Ovary (tissue), 9 donors: ENCODE data around the gene DRAM1. TPM values are rescaled to one million over a fixed set of nuclear protein-coding genes. Genes with fewer than 3 reads are reported as not detected.

ENCODE experiments used
- DNase-seq, 5 donors: peaks; one replicate each; pipeline ENCODE4 v3.0.0-alpha.2; 2019 to 2020
- H3K27ac ChIP-seq, 2 donors: fragments of 200-600 bp; one replicate each; pipeline versions ENCODE4 v1.5.1 to v1.8.0; 2019 to 2022
- H3K27me3 ChIP-seq: fragments of 200-600 bp; one replicate; pipeline ENCODE4 v1.8.0; 2022
- H3K36me3 ChIP-seq: fragments of 200-600 bp; sonication (generic); one replicate; pipeline ENCODE4 v1.5.1; 2019
- H3K4me1 ChIP-seq: one replicate; pipeline ENCODE4 v1.8.1; 2013; ENCODE audit warnings: mild to moderate bottlenecking, moderate library complexity; ENCODE audit not compliant: insufficient read depth
- H3K4me3 ChIP-seq: fragments of 200-600 bp; sonication (generic); one replicate; pipeline ENCODE4 v1.5.1; 2017
- H3K9me3 ChIP-seq, 2 donors: fragments of 200-600 bp in 1 of 2; sonication (generic) in 1 of 2; one replicate each; pipeline versions ENCODE4 v1.5.1 to v1.8.1; 2013 to 2019; ENCODE audit warnings: mild to moderate bottlenecking in 1 of 2, moderate library complexity in 1 of 2
- CTCF ChIP-seq, 3 donors: fragments of 450-650 bp in 2 of 3; fragments of 200-600 bp in 1 of 3; IDR thresholded peaks; one replicate each; pipeline versions ENCODE4 v1.5.1 to v1.8.0; 2016 to 2022; ENCODE audit warnings: antibody characterized with exemption in 3 of 3, mild to moderate bottlenecking in 1 of 3
- EP300 ChIP-seq: sonication (generic); formaldehyde crosslinking; IDR thresholded peaks from one replicate; pipeline ENCODE4 v1.6.1; 2017; ENCODE audit warnings: antibody characterized with exemption
- POLR2A ChIP-seq: fragments of 450-650 bp; IDR thresholded peaks from one replicate; pipeline ENCODE4 v1.6.1; 2017; ENCODE audit warnings: antibody characterized with exemption, mild to moderate bottlenecking, moderate library complexity
- WGBS, 3 donors: extraction: QIAGEN DNeasy Blood & Tissue Kit in 1 of 3; methylation state at CpG; one replicate each; pipeline versions ENCODE4 v1.1.5 to v1.1.7; 2013 to 2017; 5-methylcytosine and 5-hydroxymethylcytosine counted together
- intact Hi-C, 4 donors: fragments of 100-400 bp; cut with DNase I; formaldehyde crosslinking; loops; one replicate each; pipeline versions ENCODE4 v1.11.0 to v1.15.1; 2022 to 2023
- polyA plus RNA-seq, 2 donors: library from polyadenylated mRNA; stranded (reverse); fragments of 200-250 nt in 1 of 2; fragments of 350-450 nt in 1 of 2; fragmentation: Illumina TruSeq in 1 of 2; extraction: RNeasy Lipid Tissue Mini Kit (QIAGEN cat#74804) in 1 of 2; gene quantifications; one replicate each; pipeline ENCODE4 v1.2.3, GENCODE V29; 2013 to 2014
- total RNA-seq, 7 donors: library from RNA; depleted of rRNA in 2 of 7; stranded (reverse); fragments of >200 nt in 2 of 7; fragmentation: NEBNext Ultra II Directional in 3 of 7; extraction: Animal tissue kit (Norgen Biotek cat#: 25700) in 3 of 7; gene quantifications; one replicate each; pipeline versions ENCODE4 v1.1.0 to v1.2.4, GENCODE V29; 2016 to 2023
- donor health status: DM: no; HTN: no; CAD: no; lungs with moderate emphysema.
- donor health status: DM: no; HTN: no; CAD: no.
- donor health status: Bipolar disorder and iron deficiency.
- donor health status: DM: yes; HTN: yes; CAD: no.
- donor health status: DM: no; HTN: no; CAD: no.
- donor health status: DM: yes; HTN: yes; CAD: no.

Gene DRAM1
- total and polyA plus RNA-seq, 9 donors: 9.1 to 21.7 (median 15.8) TPM

DNA sequence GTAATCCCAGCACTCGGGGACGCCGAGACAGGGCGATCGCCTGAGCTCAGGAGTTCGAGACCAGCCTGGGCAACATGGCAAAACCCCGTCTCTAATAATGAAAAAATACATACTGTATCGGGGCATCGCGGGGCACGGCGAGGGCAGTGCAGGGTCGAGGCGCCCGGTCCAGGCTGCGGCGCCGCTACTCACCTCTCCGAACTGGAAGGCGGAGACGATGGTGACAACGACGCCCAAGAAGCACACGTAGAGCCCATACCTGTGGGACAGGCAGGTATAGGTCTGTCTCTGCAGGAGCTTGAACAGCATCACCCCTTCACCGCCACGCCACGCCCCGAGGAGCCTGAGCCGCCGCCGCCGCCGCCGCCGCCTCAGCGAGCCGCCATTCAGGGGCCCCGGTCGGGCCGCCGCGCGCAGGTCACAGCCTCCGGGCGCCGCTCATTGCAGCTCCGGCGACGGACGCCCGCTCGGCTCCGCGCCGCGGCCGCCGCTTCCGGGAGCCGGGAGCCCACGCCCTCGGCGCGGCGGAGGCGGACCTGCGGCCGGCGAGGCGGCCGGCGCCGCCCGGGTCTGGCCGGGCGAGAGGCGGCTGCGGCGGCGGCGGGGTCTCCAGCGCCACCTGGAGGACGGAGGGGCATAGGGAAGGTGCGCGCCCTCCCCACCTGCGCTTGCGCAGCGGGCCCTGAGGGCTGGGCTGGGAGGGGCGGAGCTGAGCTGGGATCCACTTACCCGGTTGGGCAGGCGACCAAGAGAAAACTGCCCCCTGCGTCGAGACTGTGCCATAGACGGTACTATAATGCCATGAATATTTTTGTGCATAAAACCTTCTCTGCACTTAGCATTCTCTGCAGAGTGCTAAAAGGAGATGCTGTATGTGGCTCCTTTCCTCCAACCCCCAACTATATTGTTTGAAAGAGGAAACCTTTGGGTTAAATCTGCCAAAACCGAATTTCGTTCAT, 46.7 kb upstream of the DRAM1 start, which contains the start of gene GNPTAB:
Gene GNPTAB, minus strand, starts transcription at position 593 of the 959 bp plus-strand sequence. Its CDS starts 284 bp downstream, at position 309.
- TF ChIP-seq CTCF (IDR thresholded peaks at IDR 0.05) (peak; percentile 49 to 84 (median 80)), POLR2A (no peak), EP300 (no peak)
- H3K27me3 ChIP-seq: no peaks in the 10 kb centered on the region
- H3K9me3 ChIP-seq: no peaks in the 10 kb centered on the region
- H3K4me3 ChIP-seq: peak within 1 kb of the TSS; percentile 89
- peaks cover 2% of the 10 kb centered on the region for H3K4me1 ChIP-seq
- 0 to 1% (median 0%) methylated on average over 82 to 96 of the region's 96 CpGs for WGBS, 3 donors
- intact Hi-C loops: loop anchor here in 1 of 4 donors (10.0 kb wide), 1 partner anchor 336 kb away; no protein-coding TSS in a partner anchor
- peak; percentile 87 to 95 (median 93) for DNase-seq
- H3K36me3 ChIP-seq: no peaks in the 10 kb centered on the region
- peak within 1 kb of the TSS in 1 of 2 donors; percentile 4 for H3K27ac ChIP-seq

GRCh38 chr12:101832030-101832429, 45.4 kb upstream of the DRAM1 start:
- no peaks in the 10 kb centered on the region for H3K27me3 ChIP-seq
- intact Hi-C loops: loop anchor here in 1 of 4 donors (10.0 kb wide), 1 partner anchor 337 kb away; no protein-coding TSS in a partner anchor
- no peak for DNase-seq
- 12 to 33% (median 20%) methylated on average over 1 of the region's 1 CpG for WGBS, 3 donors
- no peak overlapping the region for H3K4me3 ChIP-seq
- TF ChIP-seq CTCF (IDR thresholded peaks at IDR 0.05) (no peak), EP300 (no peak), POLR2A (no peak)
- H3K36me3 ChIP-seq: no peaks in the 10 kb centered on the region
- H3K9me3 ChIP-seq: no peaks in the 10 kb centered on the region
- H3K4me1 ChIP-seq: no peaks in the 10 kb centered on the region
- no peak overlapping the region for H3K27ac ChIP-seq

DNA sequence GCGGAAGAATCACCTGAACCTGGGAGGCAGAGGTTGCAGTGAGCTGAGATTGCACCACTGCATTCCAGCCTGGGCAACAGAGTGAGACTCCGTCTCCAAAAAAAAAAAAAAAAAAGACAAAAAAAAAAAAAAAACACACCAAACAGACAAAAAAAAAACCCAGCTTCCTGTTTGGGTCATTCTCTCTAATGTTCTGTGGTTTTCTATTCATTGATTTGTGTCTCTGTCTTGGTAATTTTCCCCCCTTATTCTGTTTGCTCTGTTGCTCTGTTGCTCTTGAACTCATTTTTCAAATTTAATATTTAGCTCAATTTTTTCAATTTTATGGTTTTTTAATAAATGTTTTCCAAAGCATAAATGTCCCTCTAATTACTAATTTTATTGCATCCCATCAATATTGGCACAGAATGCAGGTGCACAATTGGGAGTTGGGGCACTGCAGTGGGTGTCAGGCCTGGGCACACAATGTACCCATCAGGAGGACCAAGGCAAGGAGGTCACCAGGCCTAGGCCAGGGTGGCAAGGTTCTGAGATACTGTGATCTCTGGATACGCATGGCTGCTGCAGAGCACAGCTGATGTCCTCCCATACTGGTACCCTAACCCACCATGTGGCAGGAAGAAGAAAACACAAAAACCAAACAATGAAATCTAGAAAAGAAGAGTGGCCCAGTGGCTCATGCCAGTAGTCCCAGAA, 38.6 kb upstream of the DRAM1 start:
- WGBS, 3 donors: 72 to 78% (median 73%) methylated on average over 3 of the region's 3 CpGs
- Histone ChIP-seq H3K4me1 (no peaks in the 10 kb centered on the region), H3K36me3 (no peaks in the 10 kb centered on the region), H3K27me3 (no peaks in the 10 kb centered on the region), H3K4me3 (no peak overlapping the region), H3K9me3 (no peaks in the 10 kb centered on the region), H3K27ac (no peak overlapping the region)
- TF ChIP-seq EP300 (no peak), POLR2A (no peak), CTCF (IDR thresholded peaks at IDR 0.05) (no peak)
- no peak for DNase-seq
- intact Hi-C loops: loop anchor here in 2 of 4 donors (5.0 to 10.0 kb wide), 3 partner anchors 61 to 344 kb away; no protein-coding TSS in a partner anchor
